PC-3 (cell line): ENCODE results near the gene IFITM2.
"Not testable (repeated sequence)": the region's sequence is repeated elsewhere in the genome, so short reads cannot be mapped to it uniquely, and the experiment has no call there.

Experiments used
- EZH2 ChIP-seq: fragments of 300-600 bp; sonication (generic); IDR thresholded peaks from one replicate; pipeline ENCODE4 v1.6.1; 2017; ENCODE audit warnings: antibody characterized with exemption, mild to moderate bottlenecking, low read length; ENCODE audit not compliant: unreplicated experiment
- EZH2phosphoT487 ChIP-seq: fragments of 300-600 bp; sonication (generic); IDR thresholded peaks from 2 replicates; pipeline ENCODE4 v1.6.1; 2018; ENCODE audit warnings: mild to moderate bottlenecking, antibody characterized with exemption, low read length, borderline replicate concordance
- TF ChIP-seq, protein P1 (sequence below): fragments of 300-600 bp; sonication (generic); conservative IDR thresholded peaks from 2 replicates; pipeline ENCODE4 v1.5.1; 2017; ENCODE audit warnings: antibody characterized with exemption, low read depth, mild to moderate bottlenecking, low read length

DNA sequence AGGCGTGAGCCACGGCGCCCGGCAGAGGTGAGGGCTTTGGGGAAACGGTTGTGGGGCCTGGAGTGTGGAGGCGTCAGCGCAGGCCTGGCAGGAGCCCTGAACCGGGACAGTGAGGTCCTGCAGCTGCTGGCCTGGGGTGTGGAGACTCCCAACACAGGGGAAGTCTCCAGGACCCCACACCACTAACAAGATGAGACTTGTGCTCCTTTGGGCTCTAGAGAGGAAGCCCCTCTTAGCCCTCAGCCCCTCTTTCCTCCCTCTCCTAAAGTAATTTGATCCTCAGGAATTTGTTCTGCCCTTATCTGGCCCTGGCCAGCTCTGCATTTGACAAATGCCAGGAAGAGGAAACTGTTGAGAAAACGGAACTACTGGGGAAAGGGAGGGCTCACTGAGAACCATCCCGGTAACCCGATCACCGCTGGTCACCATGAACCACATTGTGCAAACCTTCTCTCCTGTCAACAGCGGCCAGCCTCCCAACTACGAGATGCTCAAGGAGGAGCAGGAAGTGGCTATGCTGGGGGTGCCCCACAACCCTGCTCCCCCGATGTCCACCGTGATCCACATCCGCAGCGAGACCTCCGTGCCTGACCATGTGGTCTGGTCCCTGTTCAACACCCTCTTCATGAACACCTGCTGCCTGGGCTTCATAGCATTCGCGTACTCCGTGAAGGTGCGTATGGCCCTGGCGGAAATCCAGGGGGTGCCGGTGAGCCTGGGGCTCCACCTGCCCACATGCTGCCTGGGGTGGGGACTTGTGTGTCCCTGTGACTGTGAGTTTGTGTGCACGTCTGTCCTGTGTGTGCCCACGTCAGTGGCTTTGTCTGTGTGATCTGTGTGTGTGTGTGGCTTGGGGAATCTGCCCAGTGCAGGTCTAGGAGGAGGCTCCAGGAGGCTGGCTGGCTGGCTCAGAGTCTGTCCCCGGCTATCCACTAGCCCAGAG is at the start of gene IFITM2:
- TF ChIP-seq, protein P1, sequence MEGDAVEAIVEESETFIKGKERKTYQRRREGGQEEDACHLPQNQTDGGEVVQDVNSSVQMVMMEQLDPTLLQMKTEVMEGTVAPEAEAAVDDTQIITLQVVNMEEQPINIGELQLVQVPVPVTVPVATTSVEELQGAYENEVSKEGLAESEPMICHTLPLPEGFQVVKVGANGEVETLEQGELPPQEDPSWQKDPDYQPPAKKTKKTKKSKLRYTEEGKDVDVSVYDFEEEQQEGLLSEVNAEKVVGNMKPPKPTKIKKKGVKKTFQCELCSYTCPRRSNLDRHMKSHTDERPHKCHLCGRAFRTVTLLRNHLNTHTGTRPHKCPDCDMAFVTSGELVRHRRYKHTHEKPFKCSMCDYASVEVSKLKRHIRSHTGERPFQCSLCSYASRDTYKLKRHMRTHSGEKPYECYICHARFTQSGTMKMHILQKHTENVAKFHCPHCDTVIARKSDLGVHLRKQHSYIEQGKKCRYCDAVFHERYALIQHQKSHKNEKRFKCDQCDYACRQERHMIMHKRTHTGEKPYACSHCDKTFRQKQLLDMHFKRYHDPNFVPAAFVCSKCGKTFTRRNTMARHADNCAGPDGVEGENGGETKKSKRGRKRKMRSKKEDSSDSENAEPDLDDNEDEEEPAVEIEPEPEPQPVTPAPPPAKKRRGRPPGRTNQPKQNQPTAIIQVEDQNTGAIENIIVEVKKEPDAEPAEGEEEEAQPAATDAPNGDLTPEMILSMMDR = 0 out of 2 replicates have a peak, but pooled peaks have one; percentile 13
- not testable (repeated sequence) for TF ChIP-seq EZH2, EZH2phosphoT487
